Subcutaneous abdominal adipose tissue (tissue), 5 donors: ENCODE results near the gene JADE2.
A peak's percentile ranks its signal among the peaks of the same experiment; 100 is the strongest.

Source experiments
- H3K27ac ChIP-seq: one replicate; pipeline ENCODE4 v1.7.0; 2013; ENCODE audit warnings: low read depth, mild to moderate bottlenecking, inconsistent platforms, low read length, moderate library complexity
- H3K27me3 ChIP-seq, 5 donors: one replicate each; pipeline ENCODE4 v1.7.0; 2013; ENCODE audit warnings: low read length in 5 of 5, inconsistent platforms in 1 of 5; ENCODE audit not compliant: control insufficient read depth in 5 of 5, insufficient read depth in 4 of 5
- H3K36me3 ChIP-seq, 5 donors: one replicate each; pipeline ENCODE4 v1.7.0; 2013; ENCODE audit warnings: low read length in 5 of 5; ENCODE audit not compliant: control insufficient read depth in 5 of 5, insufficient read depth in 5 of 5
- H3K4me1 ChIP-seq, 5 donors: one replicate each; pipeline ENCODE4 v1.7.0; 2013; ENCODE audit warnings: low read length in 5 of 5, mild to moderate bottlenecking in 3 of 5, moderate library complexity in 1 of 5; ENCODE audit not compliant: control insufficient read depth in 5 of 5, insufficient read depth in 5 of 5
- H3K4me3 ChIP-seq, 5 donors: one replicate each; pipeline ENCODE4 v1.7.0; 2013; ENCODE audit warnings: low read length in 5 of 5, low read depth in 1 of 5
- H3K9ac ChIP-seq, 5 donors: one replicate each; pipeline ENCODE4 v1.7.0; 2013; ENCODE audit warnings: low read length in 5 of 5, mild to moderate bottlenecking in 4 of 5, moderate library complexity in 3 of 5
- H3K9me3 ChIP-seq, 5 donors: one replicate each; pipeline ENCODE4 v1.7.0; 2013; ENCODE audit warnings: low read length in 5 of 5; ENCODE audit not compliant: control insufficient read depth in 5 of 5
- donor health status: healthy.
- donor health status: healthy.
- donor health status: healthy.
- donor health status: healthy.
- donor health status: healthy.

The JADE2 gene

GRCh38 chr5:134559672-134560071 lies 34.2 kb downstream of the JADE2 start:
- peaks cover under 1 to 74% (median 68%) of the 10 kb centered on the region in 5 donors for H3K36me3 ChIP-seq
- H3K27me3 ChIP-seq = no peaks in the 10 kb centered on the region
- no peak overlapping the region for H3K4me3 ChIP-seq
- no peak overlapping the region for H3K27ac ChIP-seq
- peaks cover 6 to 32% (median 24%) of the 10 kb centered on the region in 5 donors for H3K4me1 ChIP-seq
- peak overlapping the region in 1 of 5 donors; percentile 16 for H3K9ac ChIP-seq
- no peaks in the 10 kb centered on the region for H3K9me3 ChIP-seq

GRCh38 chr5:134560698-134561097 lies 35.2 kb downstream of the JADE2 start:
- Histone ChIP-seq H3K4me1 (peaks cover 0 to 22% (median 14%) of the 10 kb centered on the region in 5 donors), H3K27me3 (no peaks in the 10 kb centered on the region), H3K36me3 (peaks cover 6 to 82% (median 76%) of the 10 kb centered on the region in 5 donors), H3K9ac (no peak overlapping the region), H3K27ac (no peak overlapping the region), H3K9me3 (no peaks in the 10 kb centered on the region), H3K4me3 (no peak overlapping the region)

GRCh38 chr5:134561871-134562296 lies 36.4 kb downstream of the JADE2 start:
- Histone ChIP-seq H3K27ac (peak overlapping the region; percentile 18), H3K9me3 (no peaks in the 10 kb centered on the region), H3K4me1 (peaks cover 0 to 21% (median 10%) of the 10 kb centered on the region in 5 donors), H3K36me3 (peaks cover 6 to 84% (median 80%) of the 10 kb centered on the region in 5 donors), H3K27me3 (no peaks in the 10 kb centered on the region), H3K4me3 (no peak overlapping the region), H3K9ac (peak overlapping the region in 1 of 5 donors; percentile 2)

- peaks cover 3 to 34% (median 22%) of the 10 kb centered on the region in 5 donors for H3K4me1 ChIP-seq
- no peak overlapping the region for H3K27ac ChIP-seq
- H3K9ac ChIP-seq = no peak overlapping the region
- H3K36me3 ChIP-seq = peaks cover 6 to 97% (median 89%) of the 10 kb centered on the region in 5 donors
- H3K27me3 ChIP-seq = no peaks in the 10 kb centered on the region
- no peak overlapping the region for H3K4me3 ChIP-seq
- H3K9me3 ChIP-seq = no peaks in the 10 kb centered on the region
Measured at GRCh38 chr5:134563221-134563620, 37.8 kb downstream of the JADE2 start.

GRCh38 chr5:134563962-134564361 lies 38.5 kb downstream of the JADE2 start:
- H3K4me3 ChIP-seq = no peak overlapping the region
- no peaks in the 10 kb centered on the region for H3K27me3 ChIP-seq
- H3K9me3 ChIP-seq = no peaks in the 10 kb centered on the region
- no peak overlapping the region for H3K27ac ChIP-seq
- H3K4me1 ChIP-seq = peaks cover 8 to 41% (median 30%) of the 10 kb centered on the region in 5 donors
- peaks cover 6 to 92% (median 86%) of the 10 kb centered on the region in 5 donors for H3K36me3 ChIP-seq
- no peak overlapping the region for H3K9ac ChIP-seq

- Histone ChIP-seq H3K36me3 (peaks cover 6 to 88% (median 83%) of the 10 kb centered on the region in 5 donors), H3K27ac (no peak overlapping the region), H3K9me3 (no peaks in the 10 kb centered on the region), H3K4me1 (peaks cover 9 to 46% (median 34%) of the 10 kb centered on the region in 5 donors), H3K4me3 (no peak overlapping the region), H3K27me3 (no peaks in the 10 kb centered on the region), H3K9ac (no peak overlapping the region)
Measured at GRCh38 chr5:134564396-134564795, 38.9 kb downstream of the JADE2 start.

GRCh38 chr5:134565791-134566740 lies 40.6 kb downstream of the JADE2 start:
- peaks cover 6 to 87% (median 78%) of the 10 kb centered on the region in 5 donors for H3K36me3 ChIP-seq
- peak overlapping the region in 1 of 5 donors; percentile 11 for H3K9ac ChIP-seq
- no peaks in the 10 kb centered on the region for H3K9me3 ChIP-seq
- H3K4me1 ChIP-seq = peaks cover 13 to 58% (median 50%) of the 10 kb centered on the region in 5 donors
- no peak overlapping the region for H3K27ac ChIP-seq
- no peaks in the 10 kb centered on the region for H3K27me3 ChIP-seq
- no peak overlapping the region for H3K4me3 ChIP-seq

GRCh38 chr5:134566741-134567221 lies 41.3 kb downstream of the JADE2 start:
- Histone ChIP-seq H3K27ac (peak overlapping the region; percentile 72), H3K4me1 (peaks cover 13 to 52% (median 45%) of the 10 kb centered on the region in 5 donors), H3K36me3 (peaks cover 6 to 85% (median 74%) of the 10 kb centered on the region in 5 donors), H3K9ac (peak overlapping the region in 1 of 5 donors; percentile 53), H3K4me3 (no peak overlapping the region), H3K27me3 (no peaks in the 10 kb centered on the region), H3K9me3 (no peaks in the 10 kb centered on the region)

GRCh38 chr5:134567641-134568336 lies 42.3 kb downstream of the JADE2 start:
- Histone ChIP-seq H3K27me3 (no peaks in the 10 kb centered on the region), H3K9ac (peak overlapping the region in 1 of 5 donors; percentile 53), H3K9me3 (no peaks in the 10 kb centered on the region), H3K27ac (peak overlapping the region; percentile 72), H3K4me1 (peaks cover 12 to 46% (median 39%) of the 10 kb centered on the region in 5 donors), H3K4me3 (no peak overlapping the region), H3K36me3 (peaks cover 6 to 85% (median 74%) of the 10 kb centered on the region in 5 donors)
